Measurements from ENCODE around the gene ARVCF. TPM values are rescaled to one million over a fixed set of nuclear protein-coding genes. Genes with fewer than 3 reads are reported as not detected.

Gene ARVCF
- total RNA-seq, 4 donors from 2014 or later: 6.5 to 20.0 (median 9.3) TPM

DNA sequence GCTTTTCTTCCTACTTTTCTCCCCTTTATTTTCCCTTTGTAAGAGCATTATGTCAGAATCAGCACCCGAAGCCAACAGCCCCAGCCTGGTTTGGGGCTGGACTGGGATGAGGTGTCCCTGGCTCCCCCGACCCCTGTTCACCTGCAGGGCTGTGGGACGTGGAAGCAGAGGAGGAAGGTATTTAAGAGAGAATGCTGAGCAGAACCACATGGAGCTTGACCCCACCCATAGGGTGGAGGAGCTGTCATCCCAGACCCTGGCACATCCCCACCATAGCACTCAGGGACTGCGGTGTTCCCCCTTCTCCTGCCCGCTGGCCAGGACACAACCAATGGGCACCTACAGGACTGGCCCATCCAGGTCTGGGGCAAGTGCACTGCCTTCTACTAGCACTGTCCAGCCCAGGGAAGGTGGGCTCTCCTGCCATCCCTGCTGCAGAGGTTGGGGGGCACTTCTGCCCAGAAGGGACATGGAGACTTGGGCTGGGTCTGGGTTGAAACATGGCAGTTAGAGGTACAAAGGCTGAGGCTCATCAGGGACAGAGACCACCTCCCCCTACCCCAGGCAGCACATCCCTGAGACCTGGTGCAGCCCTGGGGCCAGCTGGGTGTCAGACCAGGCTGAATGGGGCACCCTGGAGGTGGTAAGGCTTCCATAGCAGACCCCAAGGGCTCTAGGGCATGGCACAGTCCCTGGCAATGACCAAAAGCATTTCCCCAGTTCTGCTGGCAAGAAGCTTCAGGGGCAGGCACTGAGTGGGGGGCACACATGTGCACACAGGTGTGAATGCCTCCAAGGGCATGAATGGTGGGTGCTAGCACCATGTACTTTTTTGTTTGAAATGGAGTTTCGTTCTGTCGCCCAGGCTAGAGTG, 23.9 kb upstream of the ARVCF start:
- no peak for DNase-seq (ENCODE audit: low spot score)
- ATAC-seq (ENCODE audit: low FRiP score): no peak
- TF ChIP-seq, protein P1, sequence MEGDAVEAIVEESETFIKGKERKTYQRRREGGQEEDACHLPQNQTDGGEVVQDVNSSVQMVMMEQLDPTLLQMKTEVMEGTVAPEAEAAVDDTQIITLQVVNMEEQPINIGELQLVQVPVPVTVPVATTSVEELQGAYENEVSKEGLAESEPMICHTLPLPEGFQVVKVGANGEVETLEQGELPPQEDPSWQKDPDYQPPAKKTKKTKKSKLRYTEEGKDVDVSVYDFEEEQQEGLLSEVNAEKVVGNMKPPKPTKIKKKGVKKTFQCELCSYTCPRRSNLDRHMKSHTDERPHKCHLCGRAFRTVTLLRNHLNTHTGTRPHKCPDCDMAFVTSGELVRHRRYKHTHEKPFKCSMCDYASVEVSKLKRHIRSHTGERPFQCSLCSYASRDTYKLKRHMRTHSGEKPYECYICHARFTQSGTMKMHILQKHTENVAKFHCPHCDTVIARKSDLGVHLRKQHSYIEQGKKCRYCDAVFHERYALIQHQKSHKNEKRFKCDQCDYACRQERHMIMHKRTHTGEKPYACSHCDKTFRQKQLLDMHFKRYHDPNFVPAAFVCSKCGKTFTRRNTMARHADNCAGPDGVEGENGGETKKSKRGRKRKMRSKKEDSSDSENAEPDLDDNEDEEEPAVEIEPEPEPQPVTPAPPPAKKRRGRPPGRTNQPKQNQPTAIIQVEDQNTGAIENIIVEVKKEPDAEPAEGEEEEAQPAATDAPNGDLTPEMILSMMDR (IDR thresholded peaks at IDR 0.05): no peak

DNA sequence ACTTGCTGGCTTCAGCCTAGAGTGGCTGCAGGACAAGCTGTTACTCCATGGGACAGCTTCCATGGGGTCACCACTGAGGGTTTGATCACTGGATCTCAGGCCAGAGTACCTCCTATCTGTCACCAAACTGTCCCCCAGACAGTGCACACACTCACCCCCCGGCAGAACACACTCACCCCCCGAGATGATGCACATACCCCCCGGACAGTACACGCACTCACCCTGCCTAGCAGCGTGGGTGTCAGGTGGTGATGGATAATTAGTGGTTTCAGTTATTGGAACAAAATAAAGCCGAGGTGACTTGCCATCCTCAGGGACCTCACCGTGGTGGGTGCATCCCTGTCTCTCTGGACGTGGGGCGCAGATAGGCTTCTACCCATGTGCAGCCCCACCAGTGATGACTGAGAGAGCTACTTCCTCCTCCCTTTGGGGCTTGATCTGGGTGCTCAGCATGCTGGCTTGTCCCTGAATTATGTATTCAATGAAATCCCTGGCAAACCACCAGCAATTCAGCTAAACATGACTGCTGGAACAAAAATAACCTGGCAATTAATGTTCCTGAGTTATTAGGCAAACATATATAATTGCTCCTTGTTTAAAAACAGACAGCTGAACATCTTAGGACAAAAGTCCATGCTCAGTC, 23.2 kb upstream of the ARVCF start:
- no peak for ATAC-seq (ENCODE audit: low FRiP score)
- DNase-seq (ENCODE audit: low spot score): no peak
- TF ChIP-seq, protein P1 (IDR thresholded peaks at IDR 0.05): no peak

DNA sequence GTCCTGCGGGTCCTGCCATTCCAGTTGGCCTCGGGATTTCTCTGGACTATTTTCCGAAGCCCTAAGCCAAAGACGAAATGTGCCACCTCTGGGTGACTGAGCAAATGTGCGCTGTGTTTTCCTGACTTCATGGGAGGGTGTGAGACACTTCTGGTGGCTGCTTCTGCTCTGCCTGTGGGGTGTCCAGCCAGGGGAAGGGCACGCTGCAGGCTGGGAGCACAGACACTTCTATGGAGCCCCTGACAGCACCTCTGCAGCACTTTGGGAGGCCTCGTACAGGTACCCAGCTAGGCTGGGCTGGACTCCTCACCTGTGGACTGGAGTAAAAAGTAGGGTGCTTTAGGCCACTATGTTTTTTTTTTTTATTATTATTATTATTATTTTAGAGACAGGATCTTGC, 22.0 kb upstream of the ARVCF start:
- DNase-seq (ENCODE audit: low spot score) (no peak), ATAC-seq (ENCODE audit: low FRiP score) (no peak)
- TF ChIP-seq, protein P1 (IDR thresholded peaks at IDR 0.05): no peak

DNA sequence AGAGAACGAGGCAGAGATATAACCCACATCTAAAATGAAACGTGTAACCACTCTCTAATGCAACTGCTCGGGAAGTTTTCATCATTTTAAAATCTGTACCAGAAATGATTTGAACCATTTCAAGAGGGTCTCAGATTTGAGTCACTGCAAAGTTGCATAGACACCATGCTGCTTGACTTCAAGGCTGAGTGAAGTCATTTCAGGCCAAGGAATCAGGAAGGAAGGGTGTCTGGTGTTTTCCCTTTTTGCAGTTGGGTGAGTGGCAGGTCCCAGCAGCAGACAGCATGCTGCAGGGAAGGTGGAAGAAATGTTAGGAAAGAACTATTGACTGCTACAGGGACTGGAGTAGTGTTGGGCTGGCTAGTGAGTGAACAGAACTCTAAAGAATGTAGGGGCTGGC, 20.8 kb upstream of the ARVCF start:
- TF ChIP-seq, protein P1 (IDR thresholded peaks at IDR 0.05): no peak
- no peak for ATAC-seq (ENCODE audit: low FRiP score)
- no peak for DNase-seq (ENCODE audit: low spot score)

DNA sequence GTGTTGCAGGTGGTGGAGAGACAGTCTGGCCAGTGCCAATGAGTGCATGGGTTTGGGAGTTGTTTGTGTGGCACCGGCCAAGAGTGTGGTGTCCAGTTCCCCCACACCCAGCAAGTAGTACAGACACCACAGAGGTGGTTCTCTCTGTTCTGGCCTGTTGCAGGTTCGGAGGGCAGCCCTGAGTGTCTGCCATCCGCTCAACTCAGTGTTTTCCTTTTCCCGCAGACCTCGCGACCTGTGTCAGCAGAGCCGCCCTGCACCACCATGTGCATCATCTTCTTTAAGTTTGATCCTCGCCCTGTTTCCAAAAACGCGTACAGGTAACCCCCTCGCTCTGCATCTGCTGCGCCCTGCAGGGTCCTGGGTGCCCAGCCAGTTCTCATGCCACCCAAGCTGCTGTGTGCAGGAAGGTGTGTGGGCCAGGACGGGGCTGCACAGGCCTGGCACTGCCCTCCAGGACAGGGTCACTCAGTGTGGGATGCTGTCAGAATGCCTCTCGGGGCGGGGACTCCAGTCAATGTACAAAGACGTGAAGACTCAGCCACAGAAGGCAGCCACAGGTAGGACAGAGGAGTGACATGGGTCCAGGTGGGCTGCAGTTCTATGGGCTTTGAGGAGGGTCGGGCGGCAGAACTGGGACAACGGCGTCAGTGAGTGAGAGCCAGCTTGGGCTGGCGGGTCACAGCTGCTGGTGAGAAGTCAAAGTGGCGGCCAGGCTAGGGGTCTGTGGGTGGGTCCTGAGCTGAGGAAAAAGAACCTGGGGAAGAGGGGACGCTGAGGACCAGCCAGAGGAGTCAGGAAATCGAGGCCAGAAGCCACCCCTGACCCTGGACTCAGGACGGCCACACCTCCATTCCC, 20.1 kb upstream of the ARVCF start:
- no peak for ATAC-seq (ENCODE audit: low FRiP score)
- TF ChIP-seq, protein P1 (IDR thresholded peaks at IDR 0.05): no peak
- no peak for DNase-seq (ENCODE audit: low spot score)

DNA sequence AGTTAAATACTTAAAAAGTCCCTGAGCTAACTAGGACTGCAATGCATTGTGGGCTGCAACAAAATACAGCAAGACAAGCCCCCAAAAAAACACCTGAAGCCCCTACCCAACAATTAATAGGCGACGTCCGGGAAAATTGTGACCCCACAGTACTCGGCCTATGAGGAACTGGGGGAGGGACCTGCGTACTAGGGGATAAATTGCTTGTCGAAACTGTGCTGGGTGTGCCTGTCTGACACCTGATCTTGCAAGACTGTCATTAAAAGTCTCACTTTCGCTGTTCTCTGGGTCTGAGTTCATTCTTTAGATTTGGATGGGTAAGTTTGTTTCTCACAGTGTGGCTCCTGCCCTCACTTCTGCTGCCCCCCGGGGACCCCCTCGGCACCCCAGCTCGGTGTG, 19.5 kb upstream of the ARVCF start:
- DNase-seq (ENCODE audit: low spot score): no peak
- TF ChIP-seq, protein P1 (IDR thresholded peaks at IDR 0.05): no peak
- no peak for ATAC-seq (ENCODE audit: low FRiP score)
